Loucy (cell line): Measurements from ENCODE around the gene DBH.

Source experiments
- EZH2phosphoT487 ChIP-seq: fragments of 200-600 bp; IDR thresholded peaks from 2 replicates; pipeline ENCODE4 v1.6.1; 2018; ENCODE audit warnings: antibody characterized with exemption, mild to moderate bottlenecking, moderate library complexity, borderline replicate concordance
- TF ChIP-seq, protein P1 (sequence below): fragments of 200-600 bp; sonication (generic); conservative IDR thresholded peaks from 2 replicates; pipeline ENCODE4 v1.5.1; 2014; ENCODE audit warnings: mild to moderate bottlenecking, antibody characterized with exemption, low read length

DNA sequence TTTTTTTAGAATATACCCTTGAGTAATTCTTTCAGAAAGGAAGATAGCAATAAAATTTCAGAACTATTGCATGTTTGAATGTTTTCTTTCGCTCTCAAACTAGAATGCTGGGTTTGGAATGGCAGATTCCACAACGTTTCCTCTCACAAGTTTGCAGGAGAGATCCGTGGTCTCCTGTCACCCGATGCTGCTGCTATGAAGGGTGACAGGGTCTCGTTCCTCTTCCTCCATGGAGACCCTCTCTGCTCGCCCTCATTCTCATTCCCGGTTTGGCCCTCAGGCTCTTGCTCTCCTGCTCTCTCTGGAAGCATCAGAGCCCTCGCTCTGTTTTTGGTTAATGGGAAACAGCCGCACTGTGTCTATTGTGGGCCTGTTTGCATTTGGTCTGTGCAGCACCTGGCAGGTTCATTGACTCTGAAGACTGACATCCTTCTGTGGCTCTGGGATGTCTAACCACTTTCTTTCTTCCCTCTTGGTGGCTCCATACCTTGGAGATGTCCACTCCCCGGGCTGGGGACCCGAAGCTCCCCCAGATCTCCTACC lies 14.4 kb upstream of the DBH start:
- TF ChIP-seq, protein P1, sequence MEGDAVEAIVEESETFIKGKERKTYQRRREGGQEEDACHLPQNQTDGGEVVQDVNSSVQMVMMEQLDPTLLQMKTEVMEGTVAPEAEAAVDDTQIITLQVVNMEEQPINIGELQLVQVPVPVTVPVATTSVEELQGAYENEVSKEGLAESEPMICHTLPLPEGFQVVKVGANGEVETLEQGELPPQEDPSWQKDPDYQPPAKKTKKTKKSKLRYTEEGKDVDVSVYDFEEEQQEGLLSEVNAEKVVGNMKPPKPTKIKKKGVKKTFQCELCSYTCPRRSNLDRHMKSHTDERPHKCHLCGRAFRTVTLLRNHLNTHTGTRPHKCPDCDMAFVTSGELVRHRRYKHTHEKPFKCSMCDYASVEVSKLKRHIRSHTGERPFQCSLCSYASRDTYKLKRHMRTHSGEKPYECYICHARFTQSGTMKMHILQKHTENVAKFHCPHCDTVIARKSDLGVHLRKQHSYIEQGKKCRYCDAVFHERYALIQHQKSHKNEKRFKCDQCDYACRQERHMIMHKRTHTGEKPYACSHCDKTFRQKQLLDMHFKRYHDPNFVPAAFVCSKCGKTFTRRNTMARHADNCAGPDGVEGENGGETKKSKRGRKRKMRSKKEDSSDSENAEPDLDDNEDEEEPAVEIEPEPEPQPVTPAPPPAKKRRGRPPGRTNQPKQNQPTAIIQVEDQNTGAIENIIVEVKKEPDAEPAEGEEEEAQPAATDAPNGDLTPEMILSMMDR, result no peak
- no peak for TF ChIP-seq EZH2phosphoT487
